ENCODE measurements around the gene PLK5.

DNA sequence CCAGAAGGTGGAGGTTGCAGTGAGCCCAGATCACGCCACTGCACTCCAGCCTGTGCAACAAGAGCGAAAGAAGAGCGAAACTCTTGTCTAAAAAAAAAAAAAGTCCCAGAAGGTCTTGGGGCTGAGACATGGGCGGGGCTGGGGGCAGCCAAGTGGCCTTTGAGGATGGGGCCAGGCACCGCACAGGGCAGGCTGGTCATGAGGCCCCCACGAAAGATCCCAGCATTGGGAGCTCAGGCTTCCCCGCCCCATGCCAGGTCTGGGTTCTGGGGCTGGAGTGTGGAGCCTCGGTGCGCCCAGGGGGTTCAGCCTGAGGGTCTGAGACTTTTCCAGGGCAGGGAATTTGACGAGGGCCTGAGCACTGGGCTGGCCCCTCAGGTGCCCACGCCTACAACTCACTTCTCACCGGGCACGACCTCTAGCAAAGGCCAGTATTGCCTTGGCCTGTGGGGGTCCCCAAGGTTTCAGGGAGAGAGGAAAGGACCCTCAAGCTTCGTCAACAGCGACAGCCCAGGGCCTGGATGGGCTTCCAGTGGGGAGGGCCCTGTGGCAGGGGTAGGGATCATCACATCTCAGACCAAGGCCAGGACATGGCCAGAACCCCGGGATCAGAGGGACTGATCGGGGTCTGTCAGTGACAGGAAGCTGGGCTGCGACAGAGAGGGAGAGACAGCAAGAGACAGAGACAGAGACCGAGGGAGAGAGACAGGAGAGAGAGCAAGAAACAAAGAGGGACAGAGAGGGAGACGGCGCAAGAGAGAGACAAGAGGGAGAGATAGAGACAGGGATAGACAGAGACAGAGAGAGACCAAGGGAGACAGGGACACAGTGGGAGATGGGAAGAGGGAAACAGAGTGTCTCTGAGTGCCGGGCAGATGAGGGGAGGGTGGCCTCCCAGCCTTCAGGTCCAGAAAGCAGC is 51.7 kb downstream of the PLK5 start:
- TF ChIP-seq, protein P1, sequence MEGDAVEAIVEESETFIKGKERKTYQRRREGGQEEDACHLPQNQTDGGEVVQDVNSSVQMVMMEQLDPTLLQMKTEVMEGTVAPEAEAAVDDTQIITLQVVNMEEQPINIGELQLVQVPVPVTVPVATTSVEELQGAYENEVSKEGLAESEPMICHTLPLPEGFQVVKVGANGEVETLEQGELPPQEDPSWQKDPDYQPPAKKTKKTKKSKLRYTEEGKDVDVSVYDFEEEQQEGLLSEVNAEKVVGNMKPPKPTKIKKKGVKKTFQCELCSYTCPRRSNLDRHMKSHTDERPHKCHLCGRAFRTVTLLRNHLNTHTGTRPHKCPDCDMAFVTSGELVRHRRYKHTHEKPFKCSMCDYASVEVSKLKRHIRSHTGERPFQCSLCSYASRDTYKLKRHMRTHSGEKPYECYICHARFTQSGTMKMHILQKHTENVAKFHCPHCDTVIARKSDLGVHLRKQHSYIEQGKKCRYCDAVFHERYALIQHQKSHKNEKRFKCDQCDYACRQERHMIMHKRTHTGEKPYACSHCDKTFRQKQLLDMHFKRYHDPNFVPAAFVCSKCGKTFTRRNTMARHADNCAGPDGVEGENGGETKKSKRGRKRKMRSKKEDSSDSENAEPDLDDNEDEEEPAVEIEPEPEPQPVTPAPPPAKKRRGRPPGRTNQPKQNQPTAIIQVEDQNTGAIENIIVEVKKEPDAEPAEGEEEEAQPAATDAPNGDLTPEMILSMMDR (IDR thresholded peaks at IDR 0.05), result no peak
- TF ChIP-seq EP300 (IDR thresholded peaks at IDR 0.05; ENCODE audit: low read depth) (no peak), POLR2AphosphoS5 (IDR thresholded peaks at IDR 0.05) (no peak), POLR2A (IDR thresholded peaks at IDR 0.05) (no peak)

Data from transverse colon (tissue), 4 donors.